Neural crest cell (in vitro differentiated cells): ENCODE data around the gene EXOC6. TPM values are rescaled to one million over a fixed set of nuclear protein-coding genes. Genes with fewer than 3 reads are reported as not detected.
"Not testable (repeated sequence)": the region's sequence is repeated elsewhere in the genome, so short reads cannot be mapped to it uniquely, and the experiment has no call there.

ENCODE experiments used
- DNase-seq: peaks from one replicate; pipeline ENCODE4 v3.0.0; 2021; ENCODE audit warnings: low read depth, mixed read lengths, low spot score
- H3K27ac Mint-ChIP-seq: one replicate; pipeline ENCODE4 v1.8.0; 2021; ENCODE audit warnings: mild to moderate bottlenecking, mixed read lengths; ENCODE audit not compliant: unreplicated experiment
- H3K27me3 Mint-ChIP-seq: 2 replicates; pipeline ENCODE4 v1.8.0; 2021; ENCODE audit warnings: low read depth, mild to moderate bottlenecking, mixed read lengths
- H3K36me3 Mint-ChIP-seq: 2 replicates; pipeline ENCODE4 v1.8.0; 2021; ENCODE audit warnings: low read depth, mild to moderate bottlenecking, mixed read lengths
- H3K4me1 Mint-ChIP-seq: 2 replicates; pipeline ENCODE4 v1.8.0; 2021; ENCODE audit warnings: mixed read lengths
- H3K4me3 Mint-ChIP-seq: one replicate; pipeline ENCODE4 v1.8.0; 2021; ENCODE audit warnings: mild to moderate bottlenecking, mixed read lengths
- H3K9me3 Mint-ChIP-seq: 2 replicates; pipeline ENCODE4 v1.8.0; 2021; ENCODE audit warnings: mixed read lengths
- total RNA-seq: library from RNA; stranded (reverse); gene quantifications from 2 replicates; pipeline ENCODE4 v1.2.1, GENCODE V29; 2021
- TF ChIP-seq, protein P1 (sequence below): fragments of 200-600 bp; sonication (generic); conservative IDR thresholded peaks from 2 replicates; pipeline ENCODE4 v1.5.0; 2021; ENCODE audit warnings: antibody characterized with exemption, mild to moderate bottlenecking

Gene EXOC6
- total RNA-seq, 1 donor from 2014 or later = 17.2 TPM

DNA sequence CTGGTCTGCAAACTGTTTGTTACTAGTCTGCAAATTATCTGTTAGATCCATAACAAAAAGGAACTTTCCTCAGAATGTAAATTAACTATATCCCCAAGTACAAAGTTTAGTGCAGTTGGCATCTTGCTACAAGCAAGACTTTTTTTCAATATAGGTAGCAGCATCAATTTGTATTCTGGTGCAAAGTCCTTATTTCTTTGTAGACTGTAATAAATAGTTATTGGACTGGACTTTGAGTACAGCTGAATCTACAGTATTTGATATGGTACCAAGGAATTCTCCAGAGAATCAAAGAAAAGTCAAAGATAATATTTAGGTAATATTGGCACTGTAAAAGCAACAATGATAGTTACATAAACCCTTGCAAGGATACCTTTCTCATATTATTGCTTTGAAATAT, 89.6 kb downstream of the EXOC6 start:
- Mint-ChIP-seq H3K4me3 (no peak overlapping the region), H3K9me3 (no peaks in the 10 kb centered on the region), H3K36me3 (no peaks in the 10 kb centered on the region), H3K4me1 (no peaks in the 10 kb centered on the region), H3K27ac (no peak overlapping the region), H3K27me3 (no peaks in the 10 kb centered on the region)
- TF ChIP-seq, protein P1, sequence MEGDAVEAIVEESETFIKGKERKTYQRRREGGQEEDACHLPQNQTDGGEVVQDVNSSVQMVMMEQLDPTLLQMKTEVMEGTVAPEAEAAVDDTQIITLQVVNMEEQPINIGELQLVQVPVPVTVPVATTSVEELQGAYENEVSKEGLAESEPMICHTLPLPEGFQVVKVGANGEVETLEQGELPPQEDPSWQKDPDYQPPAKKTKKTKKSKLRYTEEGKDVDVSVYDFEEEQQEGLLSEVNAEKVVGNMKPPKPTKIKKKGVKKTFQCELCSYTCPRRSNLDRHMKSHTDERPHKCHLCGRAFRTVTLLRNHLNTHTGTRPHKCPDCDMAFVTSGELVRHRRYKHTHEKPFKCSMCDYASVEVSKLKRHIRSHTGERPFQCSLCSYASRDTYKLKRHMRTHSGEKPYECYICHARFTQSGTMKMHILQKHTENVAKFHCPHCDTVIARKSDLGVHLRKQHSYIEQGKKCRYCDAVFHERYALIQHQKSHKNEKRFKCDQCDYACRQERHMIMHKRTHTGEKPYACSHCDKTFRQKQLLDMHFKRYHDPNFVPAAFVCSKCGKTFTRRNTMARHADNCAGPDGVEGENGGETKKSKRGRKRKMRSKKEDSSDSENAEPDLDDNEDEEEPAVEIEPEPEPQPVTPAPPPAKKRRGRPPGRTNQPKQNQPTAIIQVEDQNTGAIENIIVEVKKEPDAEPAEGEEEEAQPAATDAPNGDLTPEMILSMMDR = no peak
- no peak for DNase-seq

- H3K9me3 Mint-ChIP-seq = no peaks in the 10 kb centered on the region
- no peaks in the 10 kb centered on the region for H3K27me3 Mint-ChIP-seq
- no peak overlapping the region for H3K27ac Mint-ChIP-seq
- no peak overlapping the region for H3K4me3 Mint-ChIP-seq
- TF ChIP-seq, protein P1 = no peak
- H3K36me3 Mint-ChIP-seq = peaks cover 3% of the 10 kb centered on the region
- no peaks in the 10 kb centered on the region for H3K4me1 Mint-ChIP-seq
- no peak for DNase-seq
These were observed 90.5 kb downstream of the EXOC6 start for GRCh38 chr10:92938841-92939240.

DNA sequence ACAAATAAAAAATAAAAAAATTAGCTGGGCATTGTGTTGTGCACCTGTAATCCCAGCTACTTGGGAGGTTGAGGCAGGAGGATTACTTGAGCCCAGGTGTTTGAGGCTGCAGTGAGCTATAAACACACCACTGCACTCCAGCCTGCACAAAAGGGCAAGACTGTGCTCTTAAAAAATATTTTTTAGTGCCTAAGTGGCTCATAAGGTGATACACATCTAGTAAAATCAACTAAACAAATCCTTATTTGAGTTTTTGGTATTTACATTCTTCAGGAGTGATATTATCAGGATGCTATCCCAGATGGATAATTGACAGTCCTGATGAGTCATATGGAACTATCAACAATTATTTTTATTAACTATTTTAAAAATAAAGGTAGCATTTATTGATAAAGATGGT, 93.9 kb downstream of the EXOC6 start:
- Mint-ChIP-seq H3K36me3 (peaks cover 10% of the 10 kb centered on the region), H3K9me3 (no peaks in the 10 kb centered on the region), H3K4me1 (no peaks in the 10 kb centered on the region), H3K27me3 (no peaks in the 10 kb centered on the region), H3K4me3 (no peak overlapping the region), H3K27ac (no peak overlapping the region)
- TF ChIP-seq, protein P1 = no peak
- no peak for DNase-seq

- Mint-ChIP-seq H3K4me1 (no peaks in the 10 kb centered on the region), H3K27me3 (no peaks in the 10 kb centered on the region), H3K27ac (no peak overlapping the region), H3K9me3 (no peaks in the 10 kb centered on the region), H3K36me3 (peaks cover 20% of the 10 kb centered on the region), H3K4me3 (no peak overlapping the region)
- TF ChIP-seq, protein P1 = no peak
- DNase-seq = no peak
These were observed 98.2 kb downstream of the EXOC6 start for GRCh38 chr10:92946491-92946890.

DNA sequence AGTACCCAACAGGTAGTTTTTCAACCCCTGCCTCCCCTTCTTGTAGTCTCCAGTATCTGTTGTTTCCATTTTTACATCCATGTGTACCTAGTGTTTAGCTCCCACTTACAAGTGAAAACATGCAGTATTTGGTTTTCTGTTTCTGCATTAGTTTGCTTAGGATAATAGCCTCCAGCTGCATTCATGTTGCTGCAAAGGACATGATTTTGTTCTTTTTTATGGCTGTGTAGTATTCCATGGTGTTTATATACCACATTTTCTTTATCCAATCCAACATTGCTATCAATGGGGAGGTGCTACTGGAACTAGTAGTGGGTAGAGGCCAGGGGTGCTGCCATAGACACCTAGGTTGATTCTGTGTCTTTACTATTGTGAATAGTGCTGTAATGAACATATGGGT, 104.3 kb downstream of the EXOC6 start:
- not testable (repeated sequence) for H3K27me3 Mint-ChIP-seq, H3K9me3 Mint-ChIP-seq, H3K4me3 Mint-ChIP-seq, H3K4me1 Mint-ChIP-seq, DNase-seq, H3K36me3 Mint-ChIP-seq, H3K27ac Mint-ChIP-seq

- H3K27ac Mint-ChIP-seq = no peak overlapping the region
- TF ChIP-seq, protein P1 = no peak
- no peaks in the 10 kb centered on the region for H3K9me3 Mint-ChIP-seq
These were observed 109.1 kb downstream of the EXOC6 start for GRCh38 chr10:92957223-92958010.

More at GRCh38 chr10:92957223-92958010, 109.1 kb downstream of the EXOC6 start:
- Mint-ChIP-seq H3K4me3 (no peak overlapping the region), H3K36me3 (peaks cover 3% of the 10 kb centered on the region), H3K27me3 (no peaks in the 10 kb centered on the region), H3K4me1 (no peaks in the 10 kb centered on the region)
- no peak for DNase-seq
